ENCODE data around the gene MRPS24.

DNA sequence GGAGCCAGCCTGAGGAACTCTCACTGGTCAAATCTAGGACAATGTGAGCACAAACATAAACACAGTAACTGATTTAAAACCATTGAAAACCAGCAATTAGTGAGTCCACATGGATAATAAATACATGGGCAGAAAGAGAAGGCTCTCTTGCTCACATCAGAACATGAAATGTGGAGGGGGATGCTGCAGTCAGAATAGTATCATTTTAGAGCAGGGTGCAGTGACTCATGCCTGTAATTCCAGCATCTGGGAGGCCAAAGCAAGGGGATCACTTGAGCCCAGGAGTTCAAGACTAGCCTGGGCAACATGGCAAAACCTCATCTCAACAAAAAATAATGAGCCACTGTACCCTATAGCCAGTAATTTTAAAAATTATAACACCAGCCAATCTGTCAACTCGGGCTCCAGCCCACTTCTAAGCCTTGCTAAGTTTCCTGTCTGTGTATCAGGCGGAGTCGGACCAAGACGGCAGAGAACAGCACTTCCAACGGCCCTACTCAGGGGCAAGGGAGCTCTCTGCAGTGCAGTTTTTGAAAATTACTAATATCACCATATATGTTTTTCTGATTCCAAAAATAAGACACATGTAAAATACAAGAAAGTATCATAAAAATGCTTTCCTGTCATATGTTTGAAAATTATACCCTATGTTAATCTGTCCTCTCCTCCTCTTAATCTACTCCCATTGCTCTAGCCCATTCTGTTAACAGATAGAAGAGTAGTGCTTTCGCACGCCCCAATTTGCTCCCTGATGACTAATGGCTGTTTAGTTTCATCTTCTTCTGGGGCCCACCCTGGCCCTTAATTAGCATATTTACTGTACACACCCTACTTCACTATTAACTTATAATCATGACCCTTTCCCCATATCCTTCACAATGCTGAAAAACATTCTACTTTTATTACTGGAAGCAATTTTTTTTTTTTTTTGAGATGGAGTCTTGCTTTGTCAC lies 20.0 kb upstream of the MRPS24 start:
- TF ChIP-seq, protein P1, sequence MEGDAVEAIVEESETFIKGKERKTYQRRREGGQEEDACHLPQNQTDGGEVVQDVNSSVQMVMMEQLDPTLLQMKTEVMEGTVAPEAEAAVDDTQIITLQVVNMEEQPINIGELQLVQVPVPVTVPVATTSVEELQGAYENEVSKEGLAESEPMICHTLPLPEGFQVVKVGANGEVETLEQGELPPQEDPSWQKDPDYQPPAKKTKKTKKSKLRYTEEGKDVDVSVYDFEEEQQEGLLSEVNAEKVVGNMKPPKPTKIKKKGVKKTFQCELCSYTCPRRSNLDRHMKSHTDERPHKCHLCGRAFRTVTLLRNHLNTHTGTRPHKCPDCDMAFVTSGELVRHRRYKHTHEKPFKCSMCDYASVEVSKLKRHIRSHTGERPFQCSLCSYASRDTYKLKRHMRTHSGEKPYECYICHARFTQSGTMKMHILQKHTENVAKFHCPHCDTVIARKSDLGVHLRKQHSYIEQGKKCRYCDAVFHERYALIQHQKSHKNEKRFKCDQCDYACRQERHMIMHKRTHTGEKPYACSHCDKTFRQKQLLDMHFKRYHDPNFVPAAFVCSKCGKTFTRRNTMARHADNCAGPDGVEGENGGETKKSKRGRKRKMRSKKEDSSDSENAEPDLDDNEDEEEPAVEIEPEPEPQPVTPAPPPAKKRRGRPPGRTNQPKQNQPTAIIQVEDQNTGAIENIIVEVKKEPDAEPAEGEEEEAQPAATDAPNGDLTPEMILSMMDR (IDR thresholded peaks at IDR 0.05; ENCODE audit: low read length): no peak
- no peak for TF ChIP-seq EZH2 (IDR thresholded peaks at IDR 0.05; ENCODE audit: borderline replicate concordance, low read length)

Data from OCI-LY1 (cell line).